Adrenal gland (tissue), 12 donors: Measurements from ENCODE around the gene DIPK1B. TPM values are rescaled to one million over a fixed set of nuclear protein-coding genes. Genes with fewer than 3 reads are reported as not detected.

Experiments
- DNase-seq, 7 donors: peaks; one replicate each; pipeline ENCODE4 v3.0.0-alpha.2; 2019 to 2020
- H3K27ac ChIP-seq, 5 donors: fragments of 200-600 bp; sonication (generic) in 4 of 5; 1 replicate in 3 of 5; 2 replicates in 2 of 5; pipeline versions ENCODE4 v1.5.1 to v1.8.0; 2016 to 2020; ENCODE audit warnings: mild to moderate bottlenecking in 1 of 5
- H3K27me3 ChIP-seq: fragments of 200-600 bp; 2 replicates; pipeline ENCODE4 v1.8.0; 2021
- H3K36me3 ChIP-seq, 2 donors: fragments of 200-600 bp; replicated peaks in 1 of 2; 1 replicate in 1 of 2; 2 replicates in 1 of 2; pipeline versions ENCODE4 v1.5.1 to v1.8.0; 2018 to 2022
- H3K4me1 ChIP-seq, 2 donors: fragments of 200-600 bp; replicated peaks in 1 of 2; 1 replicate in 1 of 2; 2 replicates in 1 of 2; pipeline versions ENCODE4 v1.5.1 to v1.8.0; 2018 to 2021
- H3K4me3 ChIP-seq, 4 donors: fragments of 200-600 bp; sonication (generic) in 3 of 4; one replicate each; pipeline ENCODE4 v1.5.1; 2016 to 2018
- H3K9me3 ChIP-seq, 3 donors: fragments of 200-600 bp; sonication (generic) in 1 of 3; replicated peaks in 1 of 3; 1 replicate in 2 of 3; 2 replicates in 1 of 3; pipeline versions ENCODE4 v1.5.1 to v1.8.0; 2016 to 2021
- CTCF ChIP-seq, 6 experiments: fragments of 450-650 bp in 4 of 6; fragments of 200-600 bp in 2 of 6; sonication (generic) in 1 of 6; IDR thresholded peaks; 1 replicate in 5 of 6; 2 replicates in 1 of 6; pipeline versions ENCODE4 v1.5.1 to v1.8.0; 2016 to 2021; ENCODE audit warnings: antibody characterized with exemption in 6 of 6, mild to moderate bottlenecking in 2 of 6, moderate library complexity in 1 of 6
- POLR2A ChIP-seq, 2 donors: fragments of 450-650 bp; IDR thresholded peaks; one replicate each; pipeline ENCODE4 v1.6.1; 2017; ENCODE audit warnings: antibody characterized with exemption in 2 of 2, mild to moderate bottlenecking in 2 of 2, moderate library complexity in 1 of 2
- WGBS, 4 donors: extraction: QIAGEN DNeasy Blood & Tissue Kit in 2 of 4; methylation state at CpG; one replicate each; pipeline versions ENCODE4 v1.1.5 to v1.1.7; 2013 to 2017; 5-methylcytosine and 5-hydroxymethylcytosine counted together
- intact Hi-C, 2 donors: fragments of 100-400 bp; cut with DNase I; formaldehyde crosslinking; loops; one replicate each; pipeline versions ENCODE4 v1.14.1 to v1.15.0; 2022 to 2023
- polyA plus RNA-seq, 3 donors: library from polyadenylated mRNA; stranded (reverse); fragments of 200-250 nt in 2 of 3; fragments of 350-450 nt in 1 of 3; fragmentation: Illumina TruSeq in 1 of 3; extraction: RNeasy Lipid Tissue Mini Kit (QIAGEN cat#74804) in 1 of 3; gene quantifications; one replicate each; pipeline ENCODE4 v1.2.3, GENCODE V29; 2013 to 2014
- total RNA-seq, 9 donors: library from RNA; depleted of rRNA in 4 of 9; stranded (reverse); fragments of >200 nt in 4 of 9; fragments of 120-200 nt in 1 of 9; fragmentation: NEBNext Ultra II Directional in 1 of 9; extraction: Animal tissue kit (Norgen Biotek cat#: 25700) in 1 of 9; gene quantifications; one replicate each; pipeline versions ENCODE4 v1.1.0 to v1.2.4, GENCODE V29; 2013 to 2023
- donor health status: healthy with polysubstance abuse.
- donor health status: Bipolar disorder and iron deficiency.
- donor health status: DM: yes; HTN: yes; CAD: no.
- donor health status: DM: no; HTN: no; CAD: no.
- donor health status: DM: no; HTN: no; CAD: no.
- donor health status: DM: yes; HTN: yes; CAD: no.

Gene DIPK1B
- total and polyA plus RNA-seq, 12 donors: 1.4 to 19.2 (median 8.3) TPM

- H3K27me3 ChIP-seq: peaks cover 18% of the 10 kb centered on the region
- H3K9me3 ChIP-seq: no peaks in the 10 kb centered on the region
- no peaks in the 10 kb centered on the region for H3K4me1 ChIP-seq
- peak overlapping the region in 1 of 4 donors; percentile 63 for H3K4me3 ChIP-seq
- no peaks in the 10 kb centered on the region for H3K36me3 ChIP-seq
- no peak for TF ChIP-seq CTCF (IDR thresholded peaks at IDR 0.05)
- no peak for TF ChIP-seq POLR2A (IDR thresholded peaks at IDR 0.05)
- WGBS, 4 donors: 16 to 39% (median 20%) methylated on average over 10 to 35 of the region's 35 CpGs
- H3K27ac ChIP-seq: peak overlapping the region in 1 of 5 donors; percentile 89
- intact Hi-C loops: no loop called here
- no peak for DNase-seq
These were observed 45.8 kb upstream of the DIPK1B start for GRCh38 chr9:136666372-136667213.

- no peak for TF ChIP-seq POLR2A (IDR thresholded peaks at IDR 0.05)
- TF ChIP-seq CTCF (IDR thresholded peaks at IDR 0.05): no peak
- H3K4me1 ChIP-seq: no peaks in the 10 kb centered on the region
- DNase-seq: no peak
- H3K9me3 ChIP-seq: no peaks in the 10 kb centered on the region
- H3K36me3 ChIP-seq: no peaks in the 10 kb centered on the region
- intact Hi-C loops: no loop called here
- peak overlapping the region in 1 of 4 donors; percentile 63 for H3K4me3 ChIP-seq
- 65 to 100% (median 84%) methylated on average over 1 to 21 of the region's 21 CpGs for WGBS, 4 donors
- H3K27me3 ChIP-seq: peaks cover 18% of the 10 kb centered on the region
- H3K27ac ChIP-seq: peak overlapping the region in 1 of 5 donors; percentile 89
These were observed 45.0 kb upstream of the DIPK1B start for GRCh38 chr9:136667214-136667939.

GRCh38 chr9:136667940-136668760 lies 44.2 kb upstream of the DIPK1B start:
- TF ChIP-seq CTCF (IDR thresholded peaks at IDR 0.05) (no peak), POLR2A (IDR thresholded peaks at IDR 0.05) (no peak)
- 64 to 87% (median 65%) methylated on average over 12 to 40 of the region's 40 CpGs for WGBS, 4 donors
- Histone ChIP-seq H3K27ac (peak overlapping the region in 1 of 5 donors; percentile 25), H3K4me3 (peak overlapping the region in 1 of 4 donors; percentile 63), H3K27me3 (peaks cover 15% of the 10 kb centered on the region), H3K4me1 (no peaks in the 10 kb centered on the region), H3K36me3 (no peaks in the 10 kb centered on the region), H3K9me3 (no peaks in the 10 kb centered on the region)
- no peak for DNase-seq
- intact Hi-C loops: no loop called here
